Stimulated activated CD4-positive, alpha-beta T cell treated with anti-CD3 and anti-CD28 coated beads, Interleukin-2, amount 100 ng/mL, for 48 hours (primary cell): Measurements from ENCODE around the gene PDIA6.
"Not testable (repeated sequence)": the region's sequence is repeated elsewhere in the genome, so short reads cannot be mapped to it uniquely, and the experiment has no call there.

ENCODE experiments used
- DNase-seq, 2 donors: peaks; one replicate each; pipeline ENCODE4 v3.0.0-alpha.2; 2020

Gene PDIA6

DNA sequence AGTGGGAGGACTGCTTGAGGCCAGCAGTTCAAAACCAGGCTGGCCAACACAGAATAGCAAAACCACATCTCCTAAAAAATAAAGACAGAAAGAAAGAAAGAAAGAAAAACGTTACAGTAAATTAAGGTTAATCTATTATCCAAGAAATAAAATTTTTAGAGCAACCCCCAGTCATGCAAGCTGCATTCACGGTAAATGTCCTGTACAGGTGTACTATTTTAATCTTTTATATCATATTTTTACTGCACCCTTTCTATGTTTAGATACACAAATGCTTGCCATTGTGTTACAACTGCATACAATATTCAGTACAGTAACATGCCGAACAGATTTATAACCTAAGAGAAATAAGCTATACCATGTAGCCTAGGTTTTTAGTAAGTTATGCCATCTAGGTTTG, 6.0 kb downstream of the PDIA6 start:
- no peak for DNase-seq

DNA sequence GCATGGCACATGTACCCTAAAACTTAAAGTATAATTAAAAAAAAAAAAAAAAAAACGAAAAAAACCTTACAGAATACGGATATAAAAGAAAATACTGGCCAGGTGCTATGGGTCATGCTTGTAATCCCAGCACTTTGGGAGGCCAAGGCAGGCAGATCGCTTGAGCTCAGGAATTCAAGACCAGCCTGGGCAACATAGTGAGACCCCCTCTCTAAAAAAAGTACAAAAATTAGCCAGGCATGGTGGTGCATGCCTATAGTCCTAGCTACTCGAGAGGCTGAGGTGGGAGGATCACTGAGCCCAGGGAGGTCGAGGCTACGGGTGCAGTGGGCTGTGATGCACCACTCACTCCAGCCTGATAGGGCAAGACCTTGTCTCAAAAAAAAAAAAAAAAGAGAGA, 6.6 kb downstream of the PDIA6 start:
- DNase-seq = not testable (repeated sequence)

DNA sequence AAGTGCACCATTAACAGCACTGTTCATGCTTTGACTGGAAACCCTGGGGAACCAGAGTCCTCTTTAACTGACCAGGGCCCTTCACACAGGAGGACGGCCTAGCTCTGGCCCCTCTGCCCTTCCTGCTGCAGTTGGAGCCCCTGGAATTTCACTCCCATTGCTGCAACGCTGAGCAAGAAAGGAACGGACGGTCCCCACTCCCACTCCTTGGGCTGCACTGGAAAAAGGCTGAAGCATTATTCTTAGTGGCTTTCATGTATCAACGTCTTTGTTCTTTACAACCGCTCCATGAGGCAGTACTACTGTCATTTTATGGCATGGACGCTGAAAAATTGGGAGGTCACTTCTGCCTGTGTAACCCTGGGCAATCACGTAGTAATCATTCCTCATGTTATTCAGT, 9.9 kb downstream of the PDIA6 start:
- DNase-seq = no peak

DNA sequence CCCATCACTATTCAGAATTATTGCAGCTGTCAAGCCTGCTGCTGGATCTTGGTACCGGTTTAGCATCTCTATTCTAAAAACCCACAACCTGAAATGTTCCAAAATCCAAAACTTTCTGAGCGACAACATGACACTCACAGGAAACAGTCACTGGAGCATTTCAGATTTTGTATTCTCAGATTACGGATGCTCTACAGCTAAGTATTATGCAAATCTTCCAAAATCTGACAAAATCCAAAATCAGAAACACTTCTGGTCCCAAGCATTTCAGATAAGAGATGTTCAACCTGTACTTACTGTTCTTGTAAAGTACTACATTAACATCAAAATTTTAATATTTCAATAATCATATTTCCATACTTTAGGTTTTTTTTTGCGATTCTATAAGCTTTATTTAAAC, 12.4 kb downstream of the PDIA6 start:
- DNase-seq = no peak

DNA sequence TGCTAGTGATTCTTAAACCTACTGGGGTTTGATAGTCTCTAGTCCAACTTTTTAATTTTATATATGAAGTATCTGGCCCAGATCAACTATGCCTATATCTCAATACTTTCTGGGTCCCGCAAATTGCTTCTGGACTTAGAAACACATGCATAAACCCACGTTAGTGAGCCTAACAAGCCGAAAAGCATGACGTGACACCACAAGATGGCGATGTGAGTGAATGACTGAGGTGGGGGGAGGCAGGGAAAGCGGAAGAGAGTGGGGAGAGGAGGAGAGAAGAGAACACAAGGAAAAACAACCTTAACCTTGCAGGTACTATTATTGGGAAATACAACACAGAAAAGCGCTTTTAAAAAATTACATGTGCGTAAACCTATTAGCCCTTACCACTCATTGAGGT, 13.8 kb downstream of the PDIA6 start:
- no peak for DNase-seq

DNA sequence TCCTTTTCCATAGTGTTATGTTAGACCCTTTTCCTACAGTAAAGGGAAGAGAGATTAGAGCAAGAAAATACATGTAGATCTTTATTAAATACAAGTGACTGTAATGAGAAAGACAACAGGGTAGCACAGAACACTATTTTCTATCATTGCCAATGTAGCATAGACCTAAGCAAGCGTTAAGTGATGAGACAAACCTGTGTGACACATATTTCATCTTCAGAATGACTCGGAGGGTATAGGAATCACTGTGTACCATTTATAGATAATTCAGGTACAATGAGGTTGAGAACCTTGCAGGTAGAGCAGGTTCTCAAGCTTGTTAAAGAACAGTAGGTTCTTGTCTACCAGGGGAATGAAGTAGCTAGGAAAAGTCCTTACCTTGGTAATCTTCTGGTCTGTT, 15.9 kb downstream of the PDIA6 start:
- no peak for DNase-seq

DNA sequence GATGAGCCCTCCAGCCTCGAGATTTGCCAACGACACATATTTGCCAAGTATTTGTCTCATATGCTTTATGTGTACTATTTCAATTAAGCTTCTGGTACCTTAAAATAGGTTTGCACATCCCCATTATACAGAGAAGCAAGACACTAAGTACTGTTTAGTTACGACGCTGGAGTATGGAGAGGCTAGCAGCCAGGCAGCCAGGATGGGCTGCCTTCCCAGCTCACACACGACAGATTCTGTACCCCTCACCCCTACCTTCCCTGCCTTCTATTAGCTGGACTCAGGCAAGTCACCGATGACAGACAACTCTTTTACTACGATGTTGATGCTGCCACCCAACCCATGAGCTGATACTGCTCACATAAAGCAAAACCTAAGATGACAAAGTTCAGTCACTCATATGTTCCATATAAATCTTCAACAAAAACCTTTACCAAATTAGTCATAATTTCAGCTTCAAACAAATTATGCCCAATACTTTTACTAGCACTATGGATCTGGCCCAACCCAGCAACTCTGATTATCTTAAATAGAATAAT, 17.0 kb downstream of the PDIA6 start:
- DNase-seq = no peak

DNA sequence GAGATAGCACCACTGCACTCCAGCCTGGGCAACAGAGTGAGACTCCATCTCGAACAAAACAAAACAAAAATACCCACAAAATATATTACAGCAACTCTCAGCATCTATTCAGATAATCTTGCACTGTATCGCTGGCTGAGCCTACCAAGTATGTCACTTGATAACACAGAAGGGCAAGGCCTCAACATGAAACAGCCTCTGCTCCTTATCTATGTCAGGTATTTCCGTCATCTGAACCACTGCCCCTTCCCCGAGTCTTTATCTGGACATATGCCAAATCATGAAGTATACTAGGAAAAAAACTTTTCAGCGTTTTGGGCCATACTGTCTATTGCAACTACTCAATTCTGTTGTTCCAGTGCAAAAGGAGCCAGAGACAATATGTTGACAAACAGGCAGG, 17.7 kb downstream of the PDIA6 start:
- no peak for DNase-seq

DNA sequence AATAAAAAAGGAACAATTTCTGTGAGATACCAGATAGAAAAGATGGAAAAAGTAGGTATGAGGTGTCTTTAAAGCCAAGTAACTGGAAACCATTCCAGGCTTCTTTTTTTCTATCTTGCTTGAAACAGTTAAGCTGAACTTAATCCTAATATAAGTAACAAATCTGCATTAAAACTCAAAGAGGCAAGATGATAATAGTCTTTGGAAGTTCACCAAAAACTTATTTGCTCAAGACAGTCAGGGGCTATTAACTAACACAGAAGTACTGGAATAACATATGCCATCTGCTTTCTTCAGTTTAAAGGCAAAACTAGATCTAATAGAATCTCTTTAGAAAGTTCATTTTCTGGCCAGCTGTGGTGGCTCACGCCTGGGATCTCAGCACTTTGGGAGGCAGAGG, 18.8 kb downstream of the PDIA6 start:
- no peak for DNase-seq

DNA sequence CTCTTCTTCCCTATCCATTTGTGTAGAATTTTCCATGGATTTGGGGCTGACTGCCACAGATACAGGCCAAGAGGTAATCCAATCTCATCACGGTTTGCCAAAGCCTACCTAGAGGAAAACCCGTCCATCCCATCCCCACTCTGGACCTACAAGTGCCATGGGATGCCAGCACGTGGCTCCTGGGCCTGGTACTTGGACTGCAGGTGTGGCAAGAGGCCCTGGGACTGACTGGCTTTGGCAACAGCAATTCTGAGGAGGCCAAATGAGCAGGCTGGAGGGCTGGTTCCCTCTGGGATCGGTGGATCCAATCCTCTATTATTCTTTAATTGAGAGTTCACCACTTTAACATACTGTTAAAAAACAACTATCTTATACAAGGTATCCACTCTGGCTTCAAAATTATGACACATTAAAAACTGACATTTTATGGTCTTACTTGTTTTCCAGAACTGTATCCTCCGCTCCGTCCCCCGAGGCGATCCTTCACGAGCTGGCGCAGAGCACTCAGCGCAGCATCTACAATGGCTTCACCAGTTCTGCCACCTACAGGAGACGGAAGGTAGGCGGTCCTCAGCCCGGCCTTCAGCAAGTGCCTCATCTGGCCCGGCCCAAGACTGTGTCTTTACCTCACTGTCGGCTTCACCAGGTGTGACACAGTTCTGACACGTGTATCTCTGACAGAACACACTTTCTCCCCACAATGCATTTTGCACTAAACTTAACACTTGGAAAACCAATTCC, 19.8 kb downstream of the PDIA6 start:
- DNase-seq = no peak

DNA sequence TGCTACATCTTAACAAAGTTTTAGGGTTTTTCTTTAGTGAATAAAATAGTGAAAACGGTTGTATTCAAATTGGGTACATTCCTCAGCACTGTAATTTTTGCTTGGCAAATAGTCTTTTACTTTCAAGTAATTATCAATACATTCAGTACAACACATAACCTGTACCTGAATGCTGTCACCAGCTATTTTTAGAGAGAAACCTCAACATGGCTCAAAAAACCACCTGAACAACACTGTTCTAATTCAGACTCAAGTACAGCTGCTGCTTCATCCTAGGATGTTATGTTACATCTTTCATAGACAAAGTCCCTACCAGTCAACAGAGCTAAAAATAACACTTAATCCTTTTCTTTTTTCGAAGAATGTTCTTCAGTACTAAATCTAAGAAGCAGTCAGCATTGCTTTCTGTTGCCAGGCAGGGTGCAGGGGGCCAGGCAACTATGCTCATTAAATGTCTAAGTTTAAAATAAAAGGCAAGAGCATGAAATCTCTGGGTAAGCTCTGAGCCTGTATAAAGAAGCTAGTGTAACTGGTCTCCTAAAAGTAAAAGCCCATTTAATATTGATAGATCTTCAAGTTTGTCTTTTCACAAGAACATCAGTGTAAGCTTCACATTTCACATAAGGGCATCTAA, 20.5 kb downstream of the PDIA6 start:
- DNase-seq = no peak

DNA sequence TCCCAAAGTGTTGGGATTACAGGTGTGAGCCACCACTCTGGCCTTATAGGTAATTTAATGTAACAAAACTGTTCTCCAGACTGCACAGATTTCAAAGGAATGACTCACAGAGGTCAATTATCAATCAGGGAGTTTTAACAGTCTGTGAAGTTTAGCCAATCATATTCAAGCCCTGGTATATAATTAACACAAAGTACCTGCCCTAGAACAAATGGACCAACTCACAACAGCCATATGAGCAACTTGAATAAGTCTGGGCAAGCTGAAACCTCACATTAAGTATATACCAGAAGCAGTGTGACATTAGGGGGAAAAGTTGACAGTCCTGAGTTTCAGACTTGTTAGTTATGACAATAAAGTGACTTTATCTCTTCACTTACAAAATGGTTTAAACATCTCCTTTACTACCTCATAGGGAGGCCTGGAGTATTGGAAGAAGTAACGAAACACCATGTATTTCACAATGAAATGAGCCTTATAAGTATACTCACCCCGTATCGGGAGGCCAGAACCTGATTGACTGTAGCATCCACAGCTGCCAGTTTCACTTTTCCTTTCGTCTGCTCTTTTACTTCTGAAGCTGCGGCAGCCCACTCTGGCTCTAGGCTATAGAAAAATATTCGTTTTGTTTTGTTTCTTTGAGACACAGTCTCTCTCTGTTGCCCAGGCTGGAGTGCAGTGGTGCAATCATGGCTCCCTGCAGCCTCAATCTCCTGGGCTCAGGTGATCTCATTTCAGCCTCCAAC, 22.2 kb downstream of the PDIA6 start:
- peak in 1 of 2 donors; percentile 24 for DNase-seq

DNA sequence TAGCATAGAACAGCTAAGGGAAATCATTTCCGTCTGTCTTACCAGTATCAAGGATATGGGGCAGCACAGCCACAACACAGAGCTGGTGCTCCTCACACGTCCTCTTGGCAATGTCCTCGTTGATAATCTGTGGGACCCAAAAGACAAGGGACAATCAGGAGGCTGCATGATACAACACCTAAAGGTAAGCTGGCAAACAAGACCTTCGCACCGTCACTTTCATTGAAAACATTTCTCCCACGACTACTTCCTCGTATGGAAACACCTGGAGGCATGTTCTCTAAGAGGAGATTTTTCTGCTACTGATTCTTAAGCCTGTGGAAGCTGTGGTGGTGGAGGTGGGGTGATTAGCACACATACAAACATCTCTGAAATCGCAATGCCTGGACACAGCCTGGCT, 23.7 kb downstream of the PDIA6 start:
- DNase-seq = no peak

DNA sequence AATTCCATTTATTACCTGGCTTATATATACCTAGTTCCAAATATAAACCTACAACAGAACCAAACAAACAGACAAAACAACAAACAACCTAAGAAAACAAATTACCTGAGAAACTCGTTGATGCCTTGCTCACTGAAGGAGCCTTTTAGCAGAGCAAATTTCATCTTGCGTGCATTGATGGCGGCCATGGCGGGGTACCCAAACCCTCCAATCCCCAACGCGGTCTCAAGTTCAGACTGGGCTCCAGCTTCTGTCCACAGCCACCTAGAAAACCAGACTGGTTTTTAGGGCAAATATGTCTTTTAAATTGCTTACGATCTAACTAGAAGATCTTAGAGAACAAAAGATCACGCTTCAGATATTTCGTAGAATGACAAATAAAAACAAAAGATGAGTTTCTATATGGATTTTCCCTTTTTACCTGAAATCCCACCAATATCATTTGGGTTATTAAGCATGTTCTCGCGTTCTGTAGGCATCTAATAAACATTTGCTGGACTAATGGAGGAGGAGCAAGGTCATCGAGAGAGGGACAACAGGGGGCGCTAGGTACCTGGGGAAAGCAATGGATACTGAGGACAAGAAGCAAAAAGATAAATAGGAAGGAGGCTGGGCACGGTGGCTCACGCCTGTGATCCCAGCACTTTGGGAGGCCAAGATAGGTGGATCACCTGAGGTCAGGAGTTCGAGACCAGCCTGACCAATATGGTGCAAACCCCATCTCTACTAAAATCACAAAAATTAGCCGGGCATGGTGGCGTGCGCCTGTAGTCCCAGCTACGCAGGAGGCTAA, 25.2 kb downstream of the PDIA6 start:
- DNase-seq = peak; percentile 21 to 23

DNA sequence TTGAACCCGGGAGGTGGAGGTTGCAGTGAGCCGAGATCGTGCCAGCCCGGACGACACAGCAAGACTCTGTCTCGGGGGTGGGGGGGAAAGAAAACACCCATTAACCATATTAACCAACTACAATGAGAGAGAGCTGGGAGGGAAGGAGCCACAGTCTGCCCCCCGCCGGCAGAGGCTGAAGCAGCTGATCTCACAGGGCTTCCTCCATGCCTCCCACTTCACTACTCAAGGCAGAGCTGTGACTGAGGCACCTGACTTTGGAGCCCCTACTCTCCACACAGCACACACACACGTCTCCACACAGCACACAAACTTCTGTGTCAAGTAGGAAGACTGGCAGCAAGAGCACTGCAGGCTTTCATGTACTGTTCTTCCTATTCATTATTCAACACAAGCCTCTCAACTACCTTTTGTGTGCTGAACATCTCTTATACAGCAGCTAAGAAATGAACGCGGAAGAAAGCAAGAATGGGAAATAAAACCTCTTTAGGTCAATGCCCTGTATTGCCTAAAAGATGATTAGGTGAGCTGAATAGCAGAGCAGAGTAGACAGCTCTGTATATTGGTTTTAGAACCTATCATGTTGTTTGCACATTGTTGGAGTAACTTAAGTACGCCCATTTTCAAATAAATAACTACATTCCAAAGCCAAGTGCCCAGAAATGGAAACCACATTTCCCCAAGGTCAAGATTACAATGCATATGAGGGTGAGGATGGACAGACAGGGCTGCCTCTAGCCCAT, 26.2 kb downstream of the PDIA6 start:
- no peak for DNase-seq

DNA sequence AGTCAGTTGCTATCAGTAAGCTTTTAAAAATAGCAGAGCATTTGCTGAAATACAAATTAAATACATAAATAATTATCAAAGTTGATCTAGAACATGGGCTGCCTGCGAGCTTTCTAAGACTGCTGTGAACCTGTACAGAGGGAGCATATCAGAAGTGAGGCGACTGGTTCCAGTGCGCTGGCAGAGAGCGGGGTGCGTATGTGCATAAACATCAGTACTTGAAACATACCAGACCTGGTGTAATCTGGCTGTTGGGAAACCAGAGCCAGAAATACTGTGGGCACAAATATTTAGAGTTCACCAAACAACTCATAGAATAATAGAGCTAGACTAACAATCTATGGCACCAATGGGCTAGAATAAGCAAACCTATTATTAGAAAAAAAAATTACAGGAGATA, 27.3 kb downstream of the PDIA6 start:
- no peak for DNase-seq

DNA sequence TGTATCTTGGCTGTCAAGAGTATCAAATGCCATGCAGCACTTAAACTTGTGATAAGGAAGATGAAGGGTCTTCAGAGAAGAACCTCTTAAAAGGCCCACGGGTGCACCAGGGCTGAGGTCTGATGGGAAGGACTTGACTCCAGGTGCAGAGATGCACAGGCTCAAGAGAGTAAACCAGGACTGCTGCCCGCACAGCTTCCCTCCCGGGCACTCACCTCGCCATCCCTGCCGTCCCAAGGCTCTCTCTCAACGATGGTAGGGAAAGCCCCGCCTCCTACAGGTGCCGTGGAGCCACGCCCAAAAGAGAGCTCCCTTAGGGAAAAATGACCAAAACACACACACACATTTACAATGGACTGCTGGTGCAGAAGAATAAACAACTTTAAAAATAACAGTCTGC, 27.9 kb downstream of the PDIA6 start:
- DNase-seq = no peak

DNA sequence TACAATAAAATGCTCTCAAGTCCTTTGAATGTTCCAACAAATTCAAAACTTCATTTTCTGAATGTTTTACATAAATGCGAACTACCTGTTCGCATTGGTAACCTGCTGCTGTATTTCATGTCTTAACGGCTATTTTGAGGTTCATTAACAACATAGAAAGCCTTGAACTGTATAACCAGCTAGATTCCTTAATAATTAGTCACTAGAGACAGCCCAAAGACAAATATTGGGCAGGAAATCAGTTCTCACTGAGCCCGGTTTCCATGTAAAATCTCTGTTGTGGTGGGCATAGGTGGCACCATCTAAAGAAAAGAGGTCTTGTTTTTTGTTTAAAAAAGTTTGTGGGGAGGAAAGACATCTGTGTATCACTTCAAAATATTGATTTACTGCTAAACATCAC, 29.2 kb downstream of the PDIA6 start:
- DNase-seq = no peak

DNA sequence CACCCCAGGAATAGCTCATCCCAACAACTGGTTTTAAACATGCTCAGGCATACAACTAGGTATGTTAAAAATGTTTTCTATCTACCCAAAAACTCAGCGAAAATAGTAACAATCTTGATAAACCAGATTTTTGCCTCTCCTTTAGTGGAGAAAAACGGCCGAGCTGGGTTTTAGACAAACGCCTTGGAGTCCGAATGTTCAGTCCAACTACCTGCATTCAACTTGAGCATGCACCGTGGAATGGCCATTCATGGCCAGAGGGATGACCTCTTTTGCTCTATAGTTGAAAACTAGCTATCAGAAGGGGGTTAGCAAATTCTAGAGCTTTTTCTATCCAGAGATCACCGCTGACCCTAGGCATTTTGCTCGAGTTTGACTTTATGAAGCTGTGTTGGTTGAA, 30.8 kb downstream of the PDIA6 start:
- no peak for DNase-seq

DNA sequence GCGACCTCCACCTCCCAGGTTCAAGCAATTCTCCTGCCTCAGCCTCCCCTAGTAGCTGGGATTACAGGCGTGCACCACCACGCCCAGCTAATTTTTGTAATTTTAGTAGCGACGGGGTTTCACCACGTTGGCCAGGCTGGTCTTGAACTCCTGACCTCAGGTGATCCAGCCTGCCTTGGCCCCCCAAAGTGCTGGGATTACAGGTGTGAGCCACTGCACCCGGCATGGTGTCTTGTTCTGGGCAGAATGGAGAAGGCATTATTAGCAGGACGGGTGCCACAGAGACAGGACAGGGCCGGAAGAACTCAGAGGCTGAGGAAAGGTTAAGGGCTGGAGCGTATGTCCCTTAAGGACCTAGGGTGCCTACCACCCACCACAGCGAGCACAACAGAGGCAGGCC, 31.8 kb downstream of the PDIA6 start:
- DNase-seq = not testable (repeated sequence)

DNA sequence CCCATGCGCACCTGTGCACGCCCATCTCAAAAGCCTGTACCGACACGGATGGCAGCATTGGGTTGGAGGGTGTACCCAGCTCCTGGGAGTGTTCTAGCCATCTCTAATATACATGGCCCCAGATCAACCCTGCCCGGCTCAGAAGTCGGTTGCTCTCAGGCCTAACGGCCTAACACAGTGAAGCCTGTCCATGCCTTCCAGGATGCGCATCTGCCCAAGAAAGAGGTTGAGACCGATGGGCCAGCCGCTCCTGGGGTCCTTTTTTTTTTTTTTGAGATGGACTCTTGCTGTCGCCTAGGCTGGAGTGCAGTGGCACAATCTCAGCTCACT, 32.1 kb downstream of the PDIA6 start:
- no peak for DNase-seq

DNA sequence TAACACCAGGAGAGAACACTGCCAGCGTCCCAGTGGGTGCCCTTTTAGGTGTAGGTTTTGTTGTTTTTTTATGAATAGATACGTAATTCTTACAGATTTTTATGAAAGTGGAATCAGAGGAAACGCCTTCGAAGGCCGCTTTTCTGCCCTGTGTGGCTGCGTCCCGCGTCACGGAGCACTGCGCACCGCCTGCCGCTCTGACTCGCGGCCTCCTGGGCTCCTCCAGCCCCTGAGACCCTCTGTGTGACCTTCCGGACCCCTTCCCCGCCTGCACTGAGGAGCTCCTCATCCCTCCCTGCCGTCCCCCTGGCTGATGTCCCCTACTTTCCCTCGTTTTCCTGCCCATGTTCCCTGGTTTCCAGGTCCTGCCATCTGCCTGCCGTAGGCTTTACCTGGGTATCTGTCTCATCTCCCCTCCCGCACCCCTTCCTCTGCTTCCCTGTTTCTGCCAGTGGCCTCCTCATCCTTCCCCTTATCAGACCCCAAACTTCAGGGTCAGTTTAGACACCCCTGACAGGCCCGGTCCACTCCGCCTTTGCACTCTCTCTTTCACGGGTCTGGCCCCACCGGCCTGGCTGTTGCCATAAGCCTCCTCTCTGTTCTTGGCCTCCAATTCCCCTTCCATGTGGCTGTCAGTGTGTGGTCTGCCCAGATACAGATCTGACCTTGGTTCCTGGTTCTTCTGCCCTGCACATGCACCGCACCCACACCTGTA, 32.7 kb downstream of the PDIA6 start:
- no peak for DNase-seq
